Activated effector memory CD4-positive, alpha-beta T cell treated with anti-CD3 and anti-CD28 coated beads, Interleukin-2, amount 50 U/mL, for 16 hours (primary cell): Measurements from ENCODE around the gene FBXL16.
A peak's percentile ranks its signal among the peaks of the same experiment; 100 is the strongest.

ENCODE experiments used
- DNase-seq: peaks from one replicate; pipeline ENCODE4 v3.0.0-alpha.2; 2020

FBXL16 gene

DNA sequence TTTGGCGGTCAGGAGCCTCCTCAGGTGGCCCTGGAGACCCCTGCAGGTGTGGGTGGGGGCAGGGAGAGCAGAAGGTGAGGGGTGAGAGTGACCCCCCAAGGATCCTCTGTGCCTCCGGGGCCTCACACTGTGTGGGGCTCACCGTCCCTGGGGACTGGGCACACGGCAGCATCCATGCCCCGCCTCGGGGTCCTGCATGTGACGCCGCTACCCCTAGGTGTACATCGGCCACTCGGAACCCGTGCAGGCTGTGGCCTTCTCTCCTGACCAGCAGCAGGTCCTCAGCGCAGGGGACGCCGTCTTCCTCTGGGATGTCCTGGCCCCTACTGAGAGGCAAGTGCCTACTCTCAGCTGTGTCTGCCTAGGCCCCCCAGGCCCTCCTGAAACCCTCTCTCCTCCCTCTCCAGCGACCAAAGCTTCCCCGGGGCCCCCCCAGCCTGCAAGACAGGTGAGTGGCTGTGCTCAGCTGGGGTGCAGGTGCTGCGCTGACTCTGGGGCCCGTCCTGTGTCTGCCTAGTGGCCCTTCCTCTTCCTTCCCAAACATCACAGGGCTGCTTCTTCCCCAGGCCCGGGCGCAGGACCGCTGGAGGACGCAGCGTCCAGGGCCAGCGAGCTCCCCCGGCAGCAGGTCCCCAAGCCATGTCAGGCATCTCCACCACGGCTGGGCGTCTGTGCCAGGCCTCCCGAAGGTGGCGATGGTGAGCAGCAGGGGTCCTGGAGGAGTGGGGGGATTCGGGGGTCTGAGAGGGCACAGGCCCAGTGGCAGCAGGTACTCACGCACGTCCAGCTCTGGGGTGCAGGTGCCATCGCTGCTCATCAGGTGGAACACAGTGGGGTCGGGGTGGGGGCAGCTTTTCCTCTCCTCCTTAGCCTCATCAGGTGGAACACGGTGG, 46.7 kb downstream of the FBXL16 start:
- DNase-seq: no peak

DNA sequence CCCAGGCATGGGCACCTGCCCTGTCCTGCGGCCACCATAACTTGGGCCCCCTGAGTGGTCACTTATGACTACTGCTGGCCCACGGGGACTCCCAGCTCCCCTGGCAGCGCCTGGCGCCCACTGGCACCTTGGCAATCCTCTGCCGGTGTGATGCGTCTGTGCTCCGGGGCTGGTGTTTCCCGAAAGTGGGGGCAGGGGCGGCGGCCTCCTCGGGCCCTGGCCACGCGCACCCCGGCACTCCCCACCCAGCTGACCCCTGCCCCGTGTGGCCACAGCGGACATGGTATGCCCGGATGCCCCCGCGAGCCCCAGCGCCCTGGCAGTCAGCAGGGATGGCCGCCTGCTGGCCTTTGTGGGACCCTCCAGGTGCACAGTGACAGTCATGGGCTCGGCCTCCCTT, 48.1 kb downstream of the FBXL16 start:
- DNase-seq: no peak

DNA sequence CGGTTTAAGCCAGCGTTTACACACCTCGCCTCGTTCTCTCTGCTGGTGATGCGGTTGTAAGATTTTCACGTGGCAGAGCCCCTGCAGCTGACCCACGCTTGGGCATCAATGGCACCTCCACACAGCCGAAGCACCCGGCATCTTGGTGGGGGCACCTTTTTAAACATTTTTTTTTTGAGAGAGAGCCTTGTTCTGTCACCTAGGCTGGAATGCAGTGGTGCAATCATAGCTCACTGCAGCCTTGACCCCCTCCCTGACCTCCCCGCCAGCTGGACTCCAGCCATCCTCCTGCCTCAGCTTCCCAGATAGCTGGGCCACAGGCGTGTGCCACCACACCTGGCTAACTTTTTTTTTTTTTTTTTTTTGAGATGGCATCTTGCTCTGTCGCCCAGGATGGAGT, 51.6 kb downstream of the FBXL16 start:
- DNase-seq: no peak

DNA sequence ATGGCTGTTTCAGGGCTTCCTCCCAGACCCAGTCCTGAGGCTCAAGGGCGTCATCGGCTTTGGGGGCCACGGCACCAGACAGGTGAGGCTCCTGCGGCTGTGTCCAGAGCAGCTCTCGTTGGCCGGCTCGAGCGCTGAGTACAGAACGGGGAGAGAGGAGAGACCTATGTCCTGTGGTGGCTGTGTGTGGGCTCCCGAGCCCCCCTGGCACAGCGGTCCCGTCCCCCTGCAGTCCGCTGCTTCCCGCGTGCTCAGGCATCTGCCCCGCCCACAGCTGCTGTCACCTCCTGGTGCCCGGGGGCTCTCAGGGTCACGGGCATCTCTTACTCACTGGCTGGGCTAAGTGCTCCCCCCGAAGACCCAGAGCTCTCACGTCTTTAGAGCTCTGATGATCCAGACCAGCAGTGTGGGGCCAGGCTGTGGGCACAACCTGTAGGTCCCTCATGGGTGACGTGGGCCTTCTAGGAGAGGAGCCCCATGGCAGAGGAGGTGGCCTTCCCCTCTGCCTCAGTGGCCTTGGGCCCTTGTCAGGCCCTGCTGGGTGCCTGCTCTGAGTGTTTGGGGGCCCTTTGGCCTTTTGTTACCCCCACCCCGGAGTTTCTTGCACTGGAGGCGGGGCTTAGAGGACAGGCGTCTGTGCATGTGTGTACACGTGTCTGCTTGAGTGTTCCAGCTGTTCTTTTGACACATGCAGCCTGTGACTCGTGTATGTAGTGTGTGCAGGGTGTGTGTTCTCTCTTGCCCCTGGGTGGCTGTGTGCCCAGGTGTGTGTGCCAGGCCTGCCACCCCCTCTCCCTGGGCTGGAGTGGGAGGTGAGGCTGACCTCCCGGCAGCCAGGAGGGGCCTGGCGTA, 52.9 kb downstream of the FBXL16 start:
- DNase-seq: no peak

DNA sequence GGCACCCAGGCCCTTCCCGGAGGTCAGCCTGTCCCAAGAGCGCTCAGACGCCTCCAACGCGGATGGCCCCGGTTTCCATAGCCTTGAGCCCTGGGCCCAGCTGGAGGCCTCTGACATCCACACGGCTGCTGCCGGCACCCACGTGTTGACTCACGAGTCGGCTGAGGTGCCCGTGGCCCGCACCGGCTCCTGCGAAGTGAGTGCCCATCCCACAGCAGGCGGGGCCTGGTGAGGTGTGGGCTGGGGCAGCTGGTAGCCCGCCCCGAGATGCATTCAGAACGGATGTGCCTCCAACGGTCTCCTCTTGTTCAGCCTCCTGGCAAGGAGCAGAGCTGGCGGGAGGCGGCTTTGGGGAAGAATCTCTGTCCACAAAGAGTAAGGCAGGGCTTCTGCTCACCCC, 53.8 kb downstream of the FBXL16 start:
- no peak for DNase-seq

DNA sequence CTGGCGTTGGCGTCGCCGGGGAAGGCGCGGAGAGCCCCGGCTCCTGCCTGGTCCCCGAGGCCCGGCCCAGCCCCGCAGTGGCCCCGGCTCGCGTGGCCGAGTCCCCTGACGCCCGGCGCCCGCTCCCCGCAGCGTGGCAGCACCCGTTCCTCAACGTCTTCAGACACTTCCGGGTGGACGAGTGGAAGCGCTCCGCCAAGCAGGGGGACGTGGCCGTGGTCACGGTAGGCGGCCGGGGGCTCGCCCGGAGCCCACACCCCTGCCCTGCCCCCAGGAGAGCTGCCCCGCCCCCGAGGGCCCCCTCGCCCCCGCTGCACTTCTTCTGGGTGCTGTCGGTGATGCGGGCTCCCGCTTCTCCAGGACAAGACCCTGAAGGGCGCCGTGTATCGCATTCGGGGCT, 56.0 kb downstream of the FBXL16 start:
- DNase-seq: peak; percentile 70

DNA sequence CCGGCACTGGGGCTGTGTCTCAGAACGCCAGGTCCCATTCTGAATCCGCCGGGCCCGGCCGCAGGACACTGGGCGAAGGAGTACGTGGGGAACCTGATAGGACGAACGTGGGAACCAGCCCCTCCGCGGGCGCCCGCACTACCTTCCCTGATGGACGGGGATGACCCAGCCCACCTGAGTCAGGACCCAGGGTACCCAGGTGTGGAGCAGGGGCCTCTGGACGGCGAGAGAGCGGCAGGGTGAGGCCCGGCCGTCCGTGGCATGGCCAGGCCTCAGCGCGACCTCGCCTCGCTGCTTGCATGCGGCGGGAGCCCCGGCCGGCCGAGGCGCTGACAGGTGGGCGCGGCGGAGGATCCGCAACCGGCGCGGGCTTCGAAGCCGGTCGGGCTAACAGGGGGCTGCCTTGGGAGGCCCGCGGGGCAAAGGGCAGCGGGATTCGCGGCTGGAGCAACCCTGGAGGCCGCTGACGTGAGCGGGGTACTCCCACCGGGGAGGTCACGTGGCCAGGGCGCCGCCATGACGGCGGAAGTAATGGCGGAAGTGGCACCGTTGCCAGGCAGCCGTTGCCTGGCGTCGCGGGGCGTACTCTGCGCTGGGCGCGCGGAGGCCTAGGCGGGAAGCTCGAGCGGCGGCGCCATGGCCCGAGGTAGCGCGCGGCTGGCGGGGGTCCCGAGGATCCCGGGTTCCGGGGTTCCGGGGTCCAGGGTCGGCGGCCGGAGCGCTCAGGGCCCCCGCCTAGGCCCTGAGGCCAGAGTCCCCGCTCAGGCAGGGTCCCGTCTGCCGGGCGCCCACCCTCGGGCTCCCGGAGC, 56.6 kb downstream of the FBXL16 start, which contains the start of gene WDR90:
Gene WDR90 (plus strand): TSS at position 585 of the 809 bp plus-strand sequence. CDS start 52 bp downstream, at position 637.
- peak; percentile 98 for DNase-seq

DNA sequence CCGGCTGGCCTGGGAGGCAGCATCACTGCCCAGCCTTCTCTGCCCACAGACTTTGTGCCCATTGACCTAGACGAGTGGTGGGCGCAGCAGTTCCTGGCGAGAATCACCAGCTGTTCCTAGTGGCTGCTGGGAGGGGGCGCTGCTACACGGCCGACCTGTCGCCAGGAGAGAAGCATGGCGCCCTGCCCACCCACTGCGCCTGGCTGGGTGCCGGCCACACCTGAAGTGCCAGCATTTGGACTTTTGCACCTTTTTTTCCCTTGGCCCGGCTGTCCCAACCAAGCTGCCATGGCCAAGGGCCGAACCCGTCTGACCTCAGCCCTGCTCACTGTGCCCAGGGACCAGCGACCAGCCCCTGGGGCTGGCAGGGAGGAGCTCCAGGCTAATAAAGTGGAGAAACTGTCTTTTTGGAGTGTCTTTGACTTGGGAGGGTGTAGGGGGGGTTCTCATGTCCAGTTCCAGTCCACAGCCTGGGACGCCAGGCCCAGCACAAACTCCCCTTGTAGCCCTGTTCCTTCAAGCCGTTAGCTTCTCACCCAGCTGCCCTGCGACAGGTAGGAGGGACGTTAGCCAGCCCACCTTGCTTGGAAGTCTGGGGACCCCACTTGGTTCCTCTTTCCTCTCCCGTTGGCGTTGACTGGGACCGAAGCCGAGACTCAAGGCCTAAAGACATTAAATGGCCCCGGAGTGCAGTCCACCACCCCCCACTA, 57.4 kb downstream of the FBXL16 start:
- DNase-seq: peak; percentile 79

DNA sequence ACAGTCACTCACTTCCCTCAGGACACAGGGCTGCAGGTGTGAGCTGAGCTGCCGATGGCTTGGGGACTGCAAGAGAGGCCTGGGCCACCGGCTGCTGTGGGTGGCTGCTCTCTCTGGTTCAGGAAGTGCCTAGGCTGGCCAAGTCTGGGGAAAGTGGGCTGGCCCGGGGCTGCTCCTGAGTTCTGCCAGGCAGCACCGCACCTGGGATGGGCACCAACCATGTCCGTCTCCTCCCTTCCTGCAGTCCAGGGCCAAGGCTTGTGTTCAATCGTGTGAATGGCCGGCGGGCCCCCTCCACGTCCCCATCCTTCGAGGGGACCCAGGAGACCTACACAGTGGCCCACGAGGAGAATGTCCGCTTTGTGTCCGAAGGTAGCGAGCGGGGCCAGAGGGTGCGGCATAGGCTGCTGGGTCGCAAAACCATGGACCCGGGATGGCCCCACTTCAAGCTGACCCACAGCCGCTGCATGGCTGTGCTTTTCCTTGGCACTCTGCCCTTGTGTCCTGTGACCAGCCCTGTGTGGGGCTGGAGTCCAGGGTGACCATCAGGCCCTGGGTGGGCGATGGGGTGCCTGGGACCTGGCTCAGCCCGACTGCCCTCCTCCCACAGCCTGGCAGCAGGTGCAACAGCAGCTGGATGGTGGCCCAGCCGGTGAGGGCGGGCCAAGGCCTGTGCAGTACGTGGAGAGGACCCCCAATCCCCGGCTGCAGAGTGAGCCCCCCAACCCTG, 58.3 kb downstream of the FBXL16 start:
- no peak for DNase-seq

DNA sequence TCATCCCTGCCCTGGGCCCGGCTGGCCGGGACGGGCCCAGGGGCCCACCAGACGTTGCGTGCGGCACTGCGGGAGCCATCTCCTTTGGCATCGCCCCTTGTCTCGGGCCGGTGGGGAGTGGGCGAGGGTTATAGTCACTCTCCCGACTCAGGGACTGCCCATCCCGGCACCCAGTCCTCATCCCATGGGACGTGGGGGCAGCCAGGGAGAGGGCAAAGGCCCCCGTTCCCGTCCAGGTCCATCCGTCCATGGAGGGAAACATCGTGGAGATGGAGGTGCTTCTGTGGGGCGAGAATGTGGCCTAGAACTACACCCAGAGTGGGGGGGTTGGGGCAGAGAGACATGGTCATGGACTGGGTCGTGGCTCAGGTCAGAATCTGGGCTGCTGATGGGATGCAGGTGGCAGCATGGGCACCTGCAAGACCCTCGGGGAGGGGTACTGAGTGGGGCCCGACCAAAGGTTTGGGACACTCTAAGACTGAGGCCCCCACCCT, 58.9 kb downstream of the FBXL16 start:
- DNase-seq: no peak

DNA sequence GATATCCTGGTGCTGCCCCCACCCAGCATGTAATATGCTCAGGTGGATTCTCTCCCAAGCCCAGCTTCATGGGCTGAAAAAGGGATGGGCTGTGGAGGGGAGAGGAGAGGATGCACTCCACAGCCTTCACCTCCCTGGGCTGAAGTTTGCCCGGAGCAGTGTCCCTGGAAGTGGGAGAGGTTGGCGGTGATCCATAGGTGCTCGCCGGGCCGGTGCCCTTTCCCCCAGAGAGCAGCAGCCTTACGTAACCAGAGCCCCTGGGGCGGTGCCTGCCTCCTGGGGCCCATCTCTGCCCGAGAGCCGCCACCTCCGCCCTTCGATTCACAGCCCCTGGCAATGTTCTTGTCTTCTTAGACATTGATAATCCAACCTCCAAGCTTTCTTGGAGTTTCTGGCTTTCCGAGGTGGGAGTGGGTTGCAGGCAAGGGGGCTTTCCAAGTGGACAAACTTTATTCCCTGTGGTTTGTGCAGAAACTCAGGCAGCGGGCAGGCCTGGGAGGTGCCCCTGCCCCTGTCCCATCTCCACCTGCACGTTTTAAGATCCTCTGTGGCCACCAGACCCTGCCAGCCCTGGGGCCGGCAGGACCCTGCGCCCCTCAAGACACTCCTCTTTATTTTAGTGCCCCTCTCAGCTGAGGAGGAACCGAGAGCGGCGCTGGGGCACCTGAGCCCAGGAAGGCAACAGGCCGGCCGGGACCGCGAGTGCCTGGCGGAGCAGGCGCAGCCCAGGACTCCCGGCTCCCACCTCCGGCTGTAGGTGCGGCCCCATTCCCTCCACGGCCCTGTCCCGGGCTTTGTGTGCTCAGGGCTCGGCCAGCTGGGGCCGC, 59.5 kb downstream of the FBXL16 start:
- DNase-seq: no peak

DNA sequence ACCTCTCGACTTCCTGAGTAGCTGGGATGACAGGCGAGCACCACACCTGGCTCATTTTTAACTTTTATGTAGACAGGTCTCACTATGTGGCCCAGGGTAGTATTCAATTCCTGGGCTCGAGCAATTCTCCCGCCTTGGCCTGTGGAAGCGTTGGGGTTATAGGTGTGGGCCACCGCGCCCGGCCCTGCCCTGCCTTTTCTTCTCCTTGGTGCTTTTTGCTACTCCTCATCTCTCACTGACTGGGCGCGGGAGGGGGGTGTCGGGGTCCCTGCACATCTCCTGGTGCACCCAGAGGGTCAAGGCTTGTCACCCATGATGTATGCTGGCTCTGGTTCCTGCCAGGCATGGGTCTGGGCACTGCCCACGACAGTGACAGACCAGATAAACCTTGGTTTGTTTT, 61.0 kb downstream of the FBXL16 start:
- no peak for DNase-seq

DNA sequence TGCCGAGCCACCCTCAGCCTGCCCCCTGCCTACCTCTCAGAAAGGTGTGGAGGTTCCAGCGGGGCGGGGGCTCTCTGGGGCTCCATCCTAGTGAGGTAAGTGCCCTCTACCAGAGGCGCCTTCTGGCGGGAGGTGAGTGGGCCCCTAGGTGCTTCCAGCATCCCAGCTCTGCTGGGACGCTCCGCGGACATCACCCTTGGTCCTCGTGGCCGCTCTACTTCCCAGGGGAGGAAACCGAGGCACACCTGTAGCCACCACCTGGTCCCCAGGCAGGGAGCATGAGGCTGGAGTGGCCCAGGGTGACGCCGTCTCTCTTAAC, 62.6 kb downstream of the FBXL16 start:
- no peak for DNase-seq
